ENCODE data around the gene GAPT. TPM values are rescaled to one million over a fixed set of nuclear protein-coding genes. Genes with fewer than 3 reads are reported as not detected.

GAPT gene
- total and polyA plus RNA-seq, 4 donors: 0.17 to 2.5 (median 0.94) TPM

- no peak overlapping the region for H3K4me3 ChIP-seq (ENCODE audit: low read depth in 1 of 3, low read length in 3 of 3)
- TF ChIP-seq YY1 (IDR thresholded peaks at IDR 0.05): no peak
- no peaks in the 10 kb centered on the region for H3K9me3 ChIP-seq (ENCODE audit: control insufficient read depth in 4 of 4, low read length in 3 of 4)
- no peaks in the 10 kb centered on the region for H3K4me1 ChIP-seq (ENCODE audit: control insufficient read depth in 4 of 4, insufficient read depth in 4 of 4, low read length in 3 of 4)
- no peaks in the 10 kb centered on the region for H3K36me3 ChIP-seq (ENCODE audit: control insufficient read depth in 4 of 4, insufficient read depth in 3 of 4, low read depth in 1 of 4, low read length in 3 of 4)
- no peak overlapping the region for H3K9ac ChIP-seq (ENCODE audit: low read depth in 1 of 2, low read length in 2 of 2)
- no peaks in the 10 kb centered on the region for H3K27me3 ChIP-seq (ENCODE audit: control insufficient read depth in 4 of 4, insufficient read depth in 4 of 4, low read length in 3 of 4)
- no peak for DNase-seq (ENCODE audit: low spot score)
- no peak overlapping the region for H3K27ac ChIP-seq (ENCODE audit: low read depth in 1 of 2, low read length in 2 of 2)
- 67% methylated on average over 3 of the region's 3 CpGs for WGBS
Measured at GRCh38 chr5:58505502-58505901, 14.3 kb downstream of the GAPT start.

- H3K4me3 ChIP-seq (ENCODE audit: low read depth in 1 of 3, low read length in 3 of 3): no peak overlapping the region
- WGBS: 62% methylated on average over 2 of the region's 2 CpGs
- no peaks in the 10 kb centered on the region for H3K9me3 ChIP-seq (ENCODE audit: control insufficient read depth in 4 of 4, low read length in 3 of 4)
- no peaks in the 10 kb centered on the region for H3K36me3 ChIP-seq (ENCODE audit: control insufficient read depth in 4 of 4, insufficient read depth in 3 of 4, low read depth in 1 of 4, low read length in 3 of 4)
- no peaks in the 10 kb centered on the region for H3K27me3 ChIP-seq (ENCODE audit: control insufficient read depth in 4 of 4, insufficient read depth in 4 of 4, low read length in 3 of 4)
- no peak for DNase-seq (ENCODE audit: low spot score)
- no peak overlapping the region for H3K9ac ChIP-seq (ENCODE audit: low read depth in 1 of 2, low read length in 2 of 2)
- H3K27ac ChIP-seq (ENCODE audit: low read depth in 1 of 2, low read length in 2 of 2): no peak overlapping the region
- no peak for TF ChIP-seq NR2F2 (IDR thresholded peaks at IDR 0.05)
- TF ChIP-seq FOXA1 (IDR thresholded peaks at IDR 0.05): no peak
- TF ChIP-seq HNF4G (IDR thresholded peaks at IDR 0.05): no peak
- no peak for TF ChIP-seq REST (IDR thresholded peaks at IDR 0.05)
- TF ChIP-seq CTCF (IDR thresholded peaks at IDR 0.05; ENCODE audit: low read depth, low read length, missing input control): no peak
- H3K4me1 ChIP-seq (ENCODE audit: control insufficient read depth in 4 of 4, insufficient read depth in 4 of 4, low read length in 3 of 4): no peaks in the 10 kb centered on the region
Measured at GRCh38 chr5:58505971-58506640, 14.9 kb downstream of the GAPT start.

- Histone ChIP-seq H3K4me1 (ENCODE audit: control insufficient read depth in 4 of 4, insufficient read depth in 4 of 4, low read length in 3 of 4) (no peaks in the 10 kb centered on the region), H3K4me3 (ENCODE audit: low read depth in 1 of 3, low read length in 3 of 3) (no peak overlapping the region), H3K9me3 (ENCODE audit: control insufficient read depth in 4 of 4, low read length in 3 of 4) (no peaks in the 10 kb centered on the region), H3K27ac (ENCODE audit: low read depth in 1 of 2, low read length in 2 of 2) (no peak overlapping the region), H3K27me3 (ENCODE audit: control insufficient read depth in 4 of 4, insufficient read depth in 4 of 4, low read length in 3 of 4) (no peaks in the 10 kb centered on the region), H3K36me3 (ENCODE audit: control insufficient read depth in 4 of 4, insufficient read depth in 3 of 4, low read depth in 1 of 4, low read length in 3 of 4) (no peaks in the 10 kb centered on the region), H3K9ac (ENCODE audit: low read depth in 1 of 2, low read length in 2 of 2) (no peak overlapping the region)
- WGBS: 77% methylated on average over 4 of the region's 4 CpGs
- DNase-seq (ENCODE audit: low spot score): no peak
- TF ChIP-seq RXRA (IDR thresholded peaks at IDR 0.05) (no peak), ATF3 (IDR thresholded peaks at IDR 0.05) (no peak), JUND (IDR thresholded peaks at IDR 0.05) (no peak), YY1 (IDR thresholded peaks at IDR 0.05) (no peak), GABPA (IDR thresholded peaks at IDR 0.05 in 1 of 2, conservative IDR thresholded peaks at IDR 0.05 in 1 of 2) (no peak), NR2F2 (IDR thresholded peaks at IDR 0.05) (no peak), TAF1 (conservative IDR thresholded peaks at IDR 0.05) (no peak)
Measured at GRCh38 chr5:58507715-58508114, 16.5 kb downstream of the GAPT start.
